ENCODE results near the gene TMC3.
"Not testable (repeated sequence)": the region's sequence is repeated elsewhere in the genome, so short reads cannot be mapped to it uniquely, and the experiment has no call there.

TMC3 gene

GRCh38 chr15:81384891-81385720, 11.1 kb upstream of the TMC3 start:
- DNase-seq (ENCODE audit: low spot score) = no peak

- DNase-seq (ENCODE audit: low spot score) = no peak
These were observed 7.7 kb upstream of the TMC3 start for GRCh38 chr15:81381720-81382119.

GRCh38 chr15:81380668-81381067, 6.7 kb upstream of the TMC3 start:
- DNase-seq (ENCODE audit: low spot score) = no peak

GRCh38 chr15:81380203-81380602, 6.2 kb upstream of the TMC3 start:
- DNase-seq (ENCODE audit: low spot score) = no peak

GRCh38 chr15:81379269-81379668, 5.3 kb upstream of the TMC3 start:
- DNase-seq (ENCODE audit: low spot score) = no peak

GRCh38 chr15:81378443-81378842, 4.4 kb upstream of the TMC3 start:
- DNase-seq (ENCODE audit: low spot score) = no peak

GRCh38 chr15:81377871-81378270, 3.9 kb upstream of the TMC3 start:
- no peak for DNase-seq (ENCODE audit: low spot score)

GRCh38 chr15:81376231-81376630, 2.2 kb upstream of the TMC3 start:
- no peak for DNase-seq (ENCODE audit: low spot score)

- DNase-seq (ENCODE audit: low spot score) = no peak
These were observed 1.4 kb upstream of the TMC3 start for GRCh38 chr15:81375461-81375860.

GRCh38 chr15:81373176-81373575, 837 bp downstream of the TMC3 start:
- no peak for DNase-seq (ENCODE audit: low spot score)

GRCh38 chr15:81372575-81372974, 1.4 kb downstream of the TMC3 start:
- DNase-seq (ENCODE audit: low spot score) = no peak

- DNase-seq (ENCODE audit: low spot score) = no peak
These were observed 10.1 kb downstream of the TMC3 start for GRCh38 chr15:81363718-81364500.

GRCh38 chr15:81363276-81363675, 10.7 kb downstream of the TMC3 start:
- DNase-seq (ENCODE audit: low spot score) = no peak

GRCh38 chr15:81362790-81363189, 11.2 kb downstream of the TMC3 start:
- DNase-seq (ENCODE audit: low spot score) = no peak

- no peak for DNase-seq (ENCODE audit: low spot score)
These were observed 12.1 kb downstream of the TMC3 start for GRCh38 chr15:81361891-81362290.

- no peak for DNase-seq (ENCODE audit: low spot score)
These were observed 13.5 kb downstream of the TMC3 start for GRCh38 chr15:81360491-81360890.

GRCh38 chr15:81358248-81358647, 15.8 kb downstream of the TMC3 start:
- DNase-seq (ENCODE audit: low spot score) = no peak

GRCh38 chr15:81357180-81357686, 16.8 kb downstream of the TMC3 start:
- no peak for DNase-seq (ENCODE audit: low spot score)

GRCh38 chr15:81356252-81356651, 17.8 kb downstream of the TMC3 start:
- DNase-seq (ENCODE audit: low spot score) = no peak

GRCh38 chr15:81351651-81352050, 22.4 kb downstream of the TMC3 start:
- no peak for DNase-seq (ENCODE audit: low spot score)

- DNase-seq (ENCODE audit: low spot score) = no peak
These were observed 24.7 kb downstream of the TMC3 start for GRCh38 chr15:81349271-81349670.

GRCh38 chr15:81348691-81349090, 25.3 kb downstream of the TMC3 start:
- not testable (repeated sequence) for DNase-seq (ENCODE audit: low spot score)

- no peak for DNase-seq (ENCODE audit: low spot score)
These were observed 26.1 kb downstream of the TMC3 start for GRCh38 chr15:81347910-81348309.
